ENCODE results near the gene SAMD7.

SAMD7 gene

DNA sequence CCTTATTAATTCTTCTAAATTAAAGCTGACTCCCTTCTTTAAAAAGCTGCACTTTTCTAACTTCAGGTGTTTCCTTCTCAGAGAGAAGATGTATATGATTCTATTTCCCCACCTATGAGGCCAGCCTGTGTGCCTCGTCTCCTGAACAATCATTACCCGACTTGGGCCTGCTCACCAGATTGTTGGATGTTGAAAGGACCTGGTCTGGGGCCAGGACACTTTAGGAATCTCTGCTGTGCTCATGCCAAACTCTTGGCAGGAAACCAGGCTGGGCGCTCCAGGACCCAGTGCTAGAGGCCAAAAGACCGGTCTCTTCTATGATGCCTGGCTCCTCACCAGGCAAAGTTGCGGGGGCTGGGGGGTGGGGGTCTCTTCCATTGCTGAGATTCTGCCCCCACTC, 24.7 kb upstream of the SAMD7 start (continued):
- TF ChIP-seq ZNF518A (tag by site-specific recombination; conservative IDR thresholded peaks at IDR 0.05; ENCODE audit: low read depth) (no peak), ZNF610 (tag by site-specific recombination; IDR thresholded peaks at IDR 0.05; ENCODE audit: borderline replicate concordance) (no peak), ZBTB48 (tag by site-specific recombination; IDR thresholded peaks at IDR 0.05) (no peak), ZNF174 (tag by site-specific recombination; IDR thresholded peaks at IDR 0.05) (no peak), ZNF341 (tag by site-specific recombination; IDR thresholded peaks at IDR 0.05; ENCODE audit: low read depth) (no peak), ZNF521 (tag by site-specific recombination; IDR thresholded peaks at IDR 0.05) (no peak), PATZ1 (tag by site-specific recombination; IDR thresholded peaks at IDR 0.05) (no peak), ZNF670 (tag by site-specific recombination; IDR thresholded peaks at IDR 0.05; ENCODE audit: low read depth) (no peak), ZNF121 (tag by site-specific recombination; IDR thresholded peaks at IDR 0.05) (no peak), ZNF266 (tag by site-specific recombination; IDR thresholded peaks at IDR 0.05; ENCODE audit: low read depth) (no peak), GFI1B (tag by site-specific recombination; IDR thresholded peaks at IDR 0.05) (no peak)
- TF ChIP-seq, protein P1, sequence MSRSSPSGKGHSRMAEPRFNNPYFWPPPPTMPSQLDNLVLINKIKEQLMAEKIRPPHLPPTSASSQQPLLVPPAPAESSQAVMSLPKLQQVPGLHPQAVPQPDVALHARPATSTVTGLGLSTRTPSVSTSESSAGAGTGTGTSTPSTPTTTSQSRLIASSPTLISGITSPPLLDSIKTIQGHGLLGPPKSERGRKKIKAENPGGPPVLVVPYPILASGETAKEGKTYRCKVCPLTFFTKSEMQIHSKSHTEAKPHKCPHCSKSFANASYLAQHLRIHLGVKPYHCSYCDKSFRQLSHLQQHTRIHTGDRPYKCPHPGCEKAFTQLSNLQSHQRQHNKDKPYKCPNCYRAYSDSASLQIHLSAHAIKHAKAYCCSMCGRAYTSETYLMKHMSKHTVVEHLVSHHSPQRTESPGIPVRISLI (tag by site-specific recombination; IDR thresholded peaks at IDR 0.05) = no peak

GRCh38 chr3:169891886-169892285, 19.5 kb upstream of the SAMD7 start:
- H3K4me1 ChIP-seq (ENCODE audit: control insufficient read depth, insufficient read depth, low read length) = no peaks in the 10 kb centered on the region
- ChIA-PET CTCF (interaction anchor here (0.8 kb wide), 1 partner anchor 28 kb away, joined by 3 read pairs; no protein-coding TSS in a partner anchor), POLR2A (no interaction called here)
- H3K36me3 ChIP-seq (ENCODE audit: control insufficient read depth in 2 of 2, insufficient read depth in 1 of 2, low read length in 2 of 2) = no peaks in the 10 kb centered on the region
- TF ChIP-seq ZBTB6 (tag by site-specific recombination; IDR thresholded peaks at IDR 0.05) (no peak), ZNF354C (tag by site-specific recombination; IDR thresholded peaks at IDR 0.05; ENCODE audit: borderline replicate concordance, low read depth) (no peak), ZNF202 (tag by site-specific recombination; IDR thresholded peaks at IDR 0.05; ENCODE audit: borderline replicate concordance) (no peak), ZNF510 (tag by site-specific recombination; IDR thresholded peaks at IDR 0.05; ENCODE audit: insufficient replicate concordance) (no peak), ZNF596 (tag by site-specific recombination; IDR thresholded peaks at IDR 0.05) (no peak), ZNF561 (tag by site-specific recombination; IDR thresholded peaks at IDR 0.05; ENCODE audit: borderline replicate concordance) (no peak)
- TF ChIP-seq, protein P2, sequence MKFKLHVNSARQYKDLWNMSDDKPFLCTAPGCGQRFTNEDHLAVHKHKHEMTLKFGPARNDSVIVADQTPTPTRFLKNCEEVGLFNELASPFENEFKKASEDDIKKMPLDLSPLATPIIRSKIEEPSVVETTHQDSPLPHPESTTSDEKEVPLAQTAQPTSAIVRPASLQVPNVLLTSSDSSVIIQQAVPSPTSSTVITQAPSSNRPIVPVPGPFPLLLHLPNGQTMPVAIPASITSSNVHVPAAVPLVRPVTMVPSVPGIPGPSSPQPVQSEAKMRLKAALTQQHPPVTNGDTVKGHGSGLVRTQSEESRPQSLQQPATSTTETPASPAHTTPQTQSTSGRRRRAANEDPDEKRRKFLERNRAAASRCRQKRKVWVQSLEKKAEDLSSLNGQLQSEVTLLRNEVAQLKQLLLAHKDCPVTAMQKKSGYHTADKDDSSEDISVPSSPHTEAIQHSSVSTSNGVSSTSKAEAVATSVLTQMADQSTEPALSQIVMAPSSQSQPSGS (tag by site-specific recombination; IDR thresholded peaks at IDR 0.05; ENCODE audit: low read depth) = no peak
- no peaks in the 10 kb centered on the region for H3K9me3 ChIP-seq (ENCODE audit: control insufficient read depth, insufficient read depth, low read depth, low read length)
- H3K4me3 ChIP-seq (ENCODE audit: low read depth, low read length) = no peak overlapping the region
- no peak overlapping the region for H3K27ac ChIP-seq (ENCODE audit: extremely low read depth, low read depth, low read length)

Measured in HEK293 (cell line).